Small intestine (tissue), 7 donors: ENCODE results near the gene GSTK1. TPM values are rescaled to one million over a fixed set of nuclear protein-coding genes. Genes with fewer than 3 reads are reported as not detected.

Experiments
- DNase-seq, 2 donors: peaks; one replicate each; pipeline versions ENCODE4 v3.0.0 to v3.0.0-alpha.2; 2013
- FAIRE-seq: peaks from 2 replicates; lab custom pipeline; 2012; peaks lifted over from hg19 to GRCh38; lab: Jason Lieb, UNC
- H3K27ac ChIP-seq, 3 donors: one replicate each; pipeline ENCODE4 v1.5.1; 2013; ENCODE audit warnings: low read length in 2 of 3, mild to moderate bottlenecking in 2 of 3, control low read depth in 1 of 3, inconsistent platforms in 1 of 3, low read depth in 1 of 3, moderate library complexity in 1 of 3
- H3K27me3 ChIP-seq, 3 donors: one replicate each; pipeline ENCODE4 v1.6.1; 2013; ENCODE audit warnings: low read length in 3 of 3, inconsistent platforms in 1 of 3; ENCODE audit not compliant: control insufficient read depth in 3 of 3, insufficient read depth in 3 of 3
- H3K36me3 ChIP-seq, 3 donors: one replicate each; pipeline ENCODE4 v1.6.1; 2013; ENCODE audit warnings: low read length in 3 of 3, inconsistent platforms in 1 of 3, low read depth in 1 of 3, mild to moderate bottlenecking in 1 of 3, moderate library complexity in 1 of 3; ENCODE audit not compliant: control insufficient read depth in 3 of 3, insufficient read depth in 2 of 3
- H3K4me1 ChIP-seq, 3 donors: one replicate each; pipeline ENCODE4 v1.6.1; 2013; ENCODE audit warnings: low read length in 2 of 3, inconsistent platforms in 1 of 3, low read depth in 1 of 3, mild to moderate bottlenecking in 1 of 3, moderate library complexity in 1 of 3; ENCODE audit not compliant: control insufficient read depth in 3 of 3, insufficient read depth in 2 of 3
- H3K4me3 ChIP-seq, 3 donors: one replicate each; pipeline ENCODE4 v1.5.1; 2013; ENCODE audit warnings: low read length in 3 of 3, control low read depth in 1 of 3, inconsistent platforms in 1 of 3, low read depth in 1 of 3, mild to moderate bottlenecking in 1 of 3, moderate library complexity in 1 of 3
- H3K9me3 ChIP-seq, 2 donors: one replicate each; pipeline ENCODE4 v1.6.1; 2013; ENCODE audit warnings: low read depth in 1 of 2, low read length in 1 of 2; ENCODE audit not compliant: control insufficient read depth in 2 of 2, insufficient read depth in 1 of 2
- WGBS, 3 donors: extraction: QIAGEN DNeasy Blood & Tissue Kit; methylation state at CpG; one replicate each; pipeline ENCODE4 v1.1.7; 2013; 5-methylcytosine and 5-hydroxymethylcytosine counted together
- polyA plus RNA-seq, 4 donors: library from polyadenylated mRNA; stranded (reverse) in 3 of 4; unstranded in 1 of 4; fragments of 200-250 nt in 3 of 4; fragments of 120-200 nt in 1 of 4; gene quantifications; one replicate each; pipeline versions ENCODE4 v1.2.1 to v1.2.3, GENCODE V29; 2013
- donor health status: healthy with polysubstance abuse.
- donor health status: control.
- donor health status: control.
- donor health status: Bipolar disorder and iron deficiency.
- donor health status: healthy.

Gene GSTK1
- polyA plus RNA-seq, 4 donors: 250 to 450 (median 313) TPM

GRCh38 chr7:143233816-143234532, 29.3 kb upstream of the GSTK1 start:
- FAIRE-seq (no peak), DNase-seq (no peak)
- 91 to 98% (median 94%) methylated on average over 2 of the region's 2 CpGs for whole genome bisulfite sequencing, 3 donors
- Histone ChIP-seq H3K27ac (no peak overlapping the region), H3K27me3 (no peaks in the 10 kb centered on the region), H3K36me3 (no peaks in the 10 kb centered on the region), H3K9me3 (peaks cover 0 to 7% of the 10 kb centered on the region in 2 donors), H3K4me3 (no peak overlapping the region), H3K4me1 (no peaks in the 10 kb centered on the region)

GRCh38 chr7:143234533-143234875, 28.7 kb upstream of the GSTK1 start:
- Histone ChIP-seq H3K36me3 (no peaks in the 10 kb centered on the region), H3K9me3 (peaks cover 0 to 7% of the 10 kb centered on the region in 2 donors), H3K27me3 (no peaks in the 10 kb centered on the region), H3K4me1 (no peaks in the 10 kb centered on the region), H3K4me3 (no peak overlapping the region), H3K27ac (no peak overlapping the region)
- FAIRE-seq (no peak), DNase-seq (no peak)
- WGBS, 3 donors: 82 to 93% (median 91%) methylated on average over 3 of the region's 3 CpGs

DNA sequence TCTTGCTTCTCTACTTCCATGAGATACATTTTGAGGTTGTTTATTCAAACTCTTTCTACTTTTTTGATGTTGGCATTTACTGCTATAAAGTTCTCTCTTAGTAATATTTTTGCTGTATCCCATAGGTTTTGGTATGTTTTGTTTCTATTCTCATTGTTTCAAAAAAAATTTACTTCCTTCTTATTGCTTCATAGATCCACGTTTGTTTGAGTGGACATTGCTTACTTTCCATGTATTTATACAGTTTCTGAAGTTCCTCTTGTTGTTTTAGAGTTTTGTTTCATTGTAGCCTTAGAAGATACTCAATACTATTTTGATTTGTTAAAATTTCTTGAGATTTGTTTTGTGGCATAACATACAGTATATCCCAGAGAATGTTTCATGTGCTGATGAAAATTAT, 27.7 kb upstream of the GSTK1 start:
- 22 to 43% (median 22%) methylated on average over 1 of the region's 1 CpG for WGBS, 3 donors
- FAIRE-seq: no peak

DNA sequence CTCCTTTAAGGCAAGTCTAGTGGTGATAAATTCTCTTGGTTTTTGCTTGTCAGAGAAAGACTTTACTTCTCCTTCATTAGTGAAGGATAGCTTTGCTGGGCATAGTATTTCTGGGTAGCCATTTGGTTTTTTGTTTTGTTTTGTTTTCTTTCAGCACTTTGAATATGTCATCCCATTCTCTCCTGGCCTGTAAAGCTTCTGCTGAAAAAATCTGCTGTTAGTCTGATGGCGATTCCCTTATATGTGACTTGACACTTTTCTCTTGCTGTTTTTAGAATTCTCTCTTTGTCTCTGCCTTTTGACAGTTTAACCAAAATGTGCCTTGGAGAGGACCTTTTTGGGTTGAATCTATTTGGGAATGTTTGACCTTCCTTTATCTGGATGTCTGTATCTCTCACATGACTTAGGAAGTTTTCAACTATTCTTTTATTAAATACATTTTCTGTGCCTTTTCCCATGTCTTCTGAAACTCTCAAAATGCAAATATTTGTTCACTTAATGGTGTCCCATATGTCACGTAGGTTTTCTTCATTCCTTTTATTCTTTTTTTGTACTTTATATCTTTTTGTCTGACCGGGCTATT, 26.7 kb upstream of the GSTK1 start:
- DNase-seq: no peak
- Histone ChIP-seq H3K4me1 (peaks cover 0 to 3% (median 0%) of the 10 kb centered on the region in 3 donors), H3K27me3 (no peaks in the 10 kb centered on the region), H3K4me3 (no peak overlapping the region), H3K27ac (no peak overlapping the region), H3K9me3 (peaks cover 0 to 7% of the 10 kb centered on the region in 2 donors), H3K36me3 (no peaks in the 10 kb centered on the region)
- 78 to 93% (median 87%) methylated on average over 3 of the region's 3 CpGs for WGBS, 3 donors
- no peak for FAIRE-seq

More for the DNA sequence above, 27.7 kb upstream of the GSTK1 start:
- no peak for DNase-seq
- Histone ChIP-seq H3K36me3 (no peaks in the 10 kb centered on the region), H3K4me1 (no peaks in the 10 kb centered on the region), H3K27me3 (no peaks in the 10 kb centered on the region), H3K27ac (no peak overlapping the region), H3K9me3 (peaks cover 0 to 7% of the 10 kb centered on the region in 2 donors), H3K4me3 (no peak overlapping the region)

GRCh38 chr7:143237366-143237765, 25.9 kb upstream of the GSTK1 start:
- H3K4me1 ChIP-seq: peaks cover 0 to 3% (median 0%) of the 10 kb centered on the region in 3 donors
- no peak overlapping the region for H3K4me3 ChIP-seq
- no peak for FAIRE-seq
- no peaks in the 10 kb centered on the region for H3K36me3 ChIP-seq
- H3K27me3 ChIP-seq: no peaks in the 10 kb centered on the region
- no peak for DNase-seq
- peaks cover 0 to 7% of the 10 kb centered on the region in 2 donors for H3K9me3 ChIP-seq
- H3K27ac ChIP-seq: peak overlapping the region in 1 of 3 donors; percentile 6

DNA sequence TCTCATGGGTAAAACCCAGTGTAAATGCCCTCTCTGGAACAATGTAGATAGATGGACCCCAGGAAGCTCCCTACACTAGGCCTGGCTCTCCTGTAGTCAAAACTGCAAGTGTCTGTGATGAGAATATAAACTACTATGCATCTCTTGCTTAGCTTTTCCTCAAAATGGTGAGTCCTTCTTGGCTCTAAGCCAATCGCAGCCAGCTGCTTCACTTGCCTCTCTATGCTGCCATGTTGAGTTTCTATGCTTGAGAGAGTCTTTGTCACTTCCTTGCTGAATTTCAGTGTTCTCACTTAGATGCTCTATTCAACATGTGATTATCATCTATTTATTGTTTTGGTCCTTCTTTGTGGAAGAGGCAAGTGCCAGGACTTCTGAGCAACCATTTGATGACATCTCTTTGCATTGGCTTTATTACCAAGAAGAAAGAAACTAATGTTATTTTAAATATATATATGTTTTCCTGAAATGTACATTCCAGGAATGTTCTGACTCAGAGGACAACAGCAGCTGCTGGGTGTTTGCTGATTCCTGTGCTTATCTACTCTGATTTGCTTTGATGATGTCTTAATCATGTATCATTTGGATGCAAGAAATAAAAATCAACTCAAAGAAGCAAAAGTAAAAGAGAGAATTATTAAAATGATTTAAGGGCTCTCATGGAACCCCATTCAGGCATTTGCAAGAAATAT, 24.8 kb upstream of the GSTK1 start:
- no peaks in the 10 kb centered on the region for H3K27me3 ChIP-seq
- H3K4me3 ChIP-seq: no peak overlapping the region
- DNase-seq (no peak), FAIRE-seq (no peak)
- no peaks in the 10 kb centered on the region for H3K36me3 ChIP-seq
- H3K4me1 ChIP-seq: peaks cover under 1 to 4% (median 3%) of the 10 kb centered on the region in 3 donors
- 90 to 100% (median 90%) methylated on average over 1 of the region's 1 CpG for WGBS, 3 donors
- no peak overlapping the region for H3K27ac ChIP-seq
- peaks cover 0 to 7% of the 10 kb centered on the region in 2 donors for H3K9me3 ChIP-seq

DNA sequence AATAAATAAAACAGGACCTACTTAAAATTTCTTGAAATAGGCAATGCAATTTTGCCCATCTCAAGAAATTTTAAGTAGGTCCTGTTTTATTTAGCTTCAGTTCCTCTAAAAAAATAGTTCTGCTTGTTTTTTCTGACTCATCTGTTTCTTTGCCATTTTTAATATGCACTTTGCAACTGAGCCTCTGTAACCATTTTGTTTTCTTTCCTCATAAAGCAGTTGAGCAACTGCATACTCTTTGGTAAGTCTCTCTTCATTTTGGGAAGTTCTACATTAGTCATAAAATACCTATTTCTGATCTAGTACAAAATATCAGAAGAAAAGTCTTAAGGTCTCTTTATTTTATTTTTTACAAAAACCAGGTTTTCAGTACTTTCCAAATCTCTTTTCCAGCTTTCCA, 23.4 kb upstream of the GSTK1 start:
- DNase-seq (no peak), FAIRE-seq (no peak)
- no peaks in the 10 kb centered on the region for H3K36me3 ChIP-seq
- H3K4me3 ChIP-seq: no peak overlapping the region
- H3K27ac ChIP-seq: no peak overlapping the region
- no peaks in the 10 kb centered on the region for H3K27me3 ChIP-seq
- peaks cover 6 to 14% (median 7%) of the 10 kb centered on the region in 3 donors for H3K4me1 ChIP-seq
- H3K9me3 ChIP-seq: peaks cover 0 to 7% of the 10 kb centered on the region in 2 donors

DNA sequence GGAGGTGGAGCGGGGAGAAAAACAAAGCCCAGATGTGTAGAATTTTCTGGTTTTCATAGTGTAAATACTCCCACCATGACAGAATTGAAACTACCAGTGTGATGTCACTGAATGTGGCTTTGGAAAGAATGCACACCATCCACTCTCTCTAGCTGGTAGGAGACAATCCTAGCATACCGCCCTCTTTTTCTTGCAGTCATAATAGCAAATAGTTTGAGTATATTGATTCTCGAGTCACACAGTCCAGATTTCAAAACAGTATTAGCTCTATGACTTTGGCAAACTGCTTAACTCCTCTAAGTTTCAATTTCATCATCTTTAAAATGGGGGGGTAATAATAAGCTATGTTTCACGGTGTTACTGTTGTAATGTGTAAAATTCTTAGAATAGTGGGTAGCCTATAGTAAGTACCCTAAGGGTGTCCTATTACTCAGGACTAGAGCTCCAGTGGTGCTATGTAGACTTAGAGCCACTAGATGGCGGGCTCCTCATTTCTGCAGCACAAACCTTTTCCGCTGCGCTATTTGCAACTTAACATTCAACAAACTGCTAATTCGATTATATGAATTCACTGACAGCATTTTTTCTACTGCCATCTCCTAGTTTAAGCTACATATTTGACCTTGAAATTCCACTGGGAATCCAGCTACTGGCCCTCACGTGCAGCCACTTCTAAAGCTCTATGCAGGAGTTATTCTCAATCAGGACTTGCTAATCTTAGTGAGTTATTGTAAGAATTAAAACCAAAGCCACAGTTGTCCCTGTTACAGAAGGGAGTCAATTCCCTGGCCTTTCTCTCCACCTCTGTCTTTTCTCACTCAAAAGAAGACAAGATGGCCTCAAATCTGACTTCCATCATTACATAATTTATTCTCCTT, 22.7 kb upstream of the GSTK1 start:
- peak overlapping the region in 1 of 3 donors; percentile 20 for H3K27ac ChIP-seq
- H3K9me3 ChIP-seq: peaks cover 0 to 7% of the 10 kb centered on the region in 2 donors
- WGBS, 3 donors: 20 to 23% (median 20%) methylated on average over 9 of the region's 9 CpGs
- no peaks in the 10 kb centered on the region for H3K36me3 ChIP-seq
- peaks cover 9 to 14% (median 10%) of the 10 kb centered on the region in 3 donors for H3K4me1 ChIP-seq
- H3K4me3 ChIP-seq: no peak overlapping the region
- FAIRE-seq: no peak
- H3K27me3 ChIP-seq: no peaks in the 10 kb centered on the region
- peak; percentile 80 to 82 for DNase-seq
